Stimulated activated CD4-positive, alpha-beta T cell treated with anti-CD3 and anti-CD28 coated beads, Interleukin-2, amount 100 ng/mL, for 24 hours (primary cell): ENCODE measurements around the gene FJX1.
A peak's percentile ranks its signal among the peaks of the same experiment; 100 is the strongest.

ENCODE experiments used
- DNase-seq, 2 donors: peaks; one replicate each; pipeline ENCODE4 v3.0.0-alpha.2; 2020

Gene FJX1

GRCh38 chr11:35608502-35608901 is 9.8 kb upstream of the FJX1 start:
- no peak for DNase-seq

DNA sequence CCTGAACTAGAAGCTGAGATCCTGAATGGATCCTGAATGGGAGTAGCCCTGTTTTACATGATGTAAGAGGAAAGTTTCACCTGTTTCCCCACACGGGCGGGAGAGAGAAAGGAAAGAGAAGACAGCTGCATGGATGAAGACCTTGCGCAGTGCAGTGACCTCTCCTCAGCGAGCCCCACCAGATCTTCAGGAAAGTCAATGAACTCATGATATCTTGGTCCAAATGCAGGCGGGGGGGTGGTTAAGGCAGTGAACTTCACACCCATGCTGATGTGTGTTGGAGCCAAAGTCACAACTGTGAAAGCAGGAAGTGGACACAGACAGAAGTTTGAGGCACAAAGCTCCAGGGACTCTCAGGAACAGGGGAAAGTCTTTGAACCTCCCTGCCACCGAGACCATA is 8.6 kb upstream of the FJX1 start:
- no peak for DNase-seq

DNA sequence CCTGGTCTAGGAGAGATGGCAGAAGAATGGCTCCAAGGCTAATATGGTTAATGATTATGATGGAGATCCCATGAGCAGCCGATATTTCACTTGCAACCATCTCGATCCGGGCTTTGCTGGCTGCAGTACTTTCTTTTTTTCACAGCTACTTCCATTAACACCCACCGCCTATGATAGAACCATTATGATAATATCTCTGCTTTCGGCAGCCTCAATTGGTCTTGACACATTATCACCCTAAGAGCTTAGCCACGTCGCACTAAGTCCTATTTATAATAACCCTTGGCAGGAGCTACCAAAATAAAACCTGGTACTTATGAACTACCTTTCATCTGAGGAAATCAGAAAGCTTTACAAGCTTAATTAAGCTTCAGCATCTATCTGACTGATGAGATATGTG is 7.6 kb upstream of the FJX1 start:
- DNase-seq: no peak

- no peak for DNase-seq
These were observed 6.5 kb upstream of the FJX1 start for GRCh38 chr11:35611741-35612140.

- no peak for DNase-seq
These were observed 3.2 kb upstream of the FJX1 start for GRCh38 chr11:35614939-35615569.

DNA sequence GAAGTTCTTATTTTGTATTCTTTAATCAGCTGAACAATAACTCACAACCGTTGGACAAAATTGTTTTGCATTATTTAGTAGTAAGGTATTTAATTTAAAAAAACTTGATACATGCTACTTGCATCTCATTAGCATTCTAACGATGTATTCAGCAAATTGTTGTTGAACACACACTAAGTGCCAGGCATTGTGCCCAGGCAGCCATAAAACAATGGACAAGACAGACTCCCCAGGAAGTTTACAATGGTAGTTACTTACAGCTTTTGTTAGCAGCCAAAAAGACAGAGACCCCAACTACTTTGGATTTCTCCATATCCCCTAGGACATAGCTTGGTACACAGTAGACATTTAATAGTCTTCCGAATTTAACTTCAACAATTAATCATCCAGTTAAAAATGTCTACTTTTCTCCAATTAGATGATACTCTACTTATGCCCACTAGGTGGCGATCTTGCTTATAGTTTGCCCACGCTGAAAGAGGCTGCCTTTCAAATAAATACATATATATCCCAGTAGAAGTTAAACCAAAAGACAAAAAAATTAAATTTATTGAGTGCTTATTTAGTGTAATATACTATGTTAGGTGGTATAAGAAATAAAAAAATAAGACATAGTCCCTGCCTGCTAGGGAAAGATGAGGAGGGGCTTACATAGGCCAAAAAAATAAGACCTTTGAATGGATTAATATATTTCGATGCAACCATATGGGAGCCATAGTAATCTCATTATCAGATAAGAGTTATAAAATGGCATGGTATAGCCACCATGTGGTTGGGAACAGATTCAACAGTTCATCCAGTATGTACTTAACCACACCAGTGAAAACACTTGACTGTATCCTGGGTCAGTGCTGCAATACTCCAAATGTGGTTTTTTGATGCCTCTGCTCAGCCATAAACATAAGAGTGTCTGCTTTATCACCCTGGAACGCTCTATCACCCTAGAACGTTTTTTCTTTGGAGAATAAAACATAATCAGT is 2.0 kb upstream of the FJX1 start:
- DNase-seq: no peak

GRCh38 chr11:35617316-35617686 is 959 bp upstream of the FJX1 start:
- DNase-seq: no peak

DNA sequence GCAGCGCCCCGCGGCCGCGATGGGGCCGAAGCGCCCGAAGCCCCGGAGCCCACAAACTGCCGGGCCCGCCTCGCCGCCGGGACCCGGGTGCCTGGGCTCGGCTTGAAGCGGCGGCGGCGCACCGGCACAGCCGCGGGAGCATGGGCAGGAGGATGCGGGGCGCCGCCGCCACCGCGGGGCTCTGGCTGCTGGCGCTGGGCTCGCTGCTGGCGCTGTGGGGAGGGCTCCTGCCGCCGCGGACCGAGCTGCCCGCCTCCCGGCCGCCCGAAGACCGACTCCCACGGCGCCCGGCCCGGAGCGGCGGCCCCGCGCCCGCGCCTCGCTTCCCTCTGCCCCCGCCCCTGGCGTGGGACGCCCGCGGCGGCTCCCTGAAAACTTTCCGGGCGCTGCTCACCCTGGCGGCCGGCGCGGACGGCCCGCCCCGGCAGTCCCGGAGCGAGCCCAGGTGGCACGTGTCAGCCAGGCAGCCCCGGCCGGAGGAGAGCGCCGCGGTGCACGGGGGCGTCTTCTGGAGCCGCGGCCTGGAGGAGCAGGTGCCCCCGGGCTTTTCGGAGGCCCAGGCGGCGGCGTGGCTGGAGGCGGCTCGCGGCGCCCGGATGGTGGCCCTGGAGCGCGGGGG is 346 bp downstream of the FJX1 start:
- peak; percentile 19 to 49 for DNase-seq

DNA sequence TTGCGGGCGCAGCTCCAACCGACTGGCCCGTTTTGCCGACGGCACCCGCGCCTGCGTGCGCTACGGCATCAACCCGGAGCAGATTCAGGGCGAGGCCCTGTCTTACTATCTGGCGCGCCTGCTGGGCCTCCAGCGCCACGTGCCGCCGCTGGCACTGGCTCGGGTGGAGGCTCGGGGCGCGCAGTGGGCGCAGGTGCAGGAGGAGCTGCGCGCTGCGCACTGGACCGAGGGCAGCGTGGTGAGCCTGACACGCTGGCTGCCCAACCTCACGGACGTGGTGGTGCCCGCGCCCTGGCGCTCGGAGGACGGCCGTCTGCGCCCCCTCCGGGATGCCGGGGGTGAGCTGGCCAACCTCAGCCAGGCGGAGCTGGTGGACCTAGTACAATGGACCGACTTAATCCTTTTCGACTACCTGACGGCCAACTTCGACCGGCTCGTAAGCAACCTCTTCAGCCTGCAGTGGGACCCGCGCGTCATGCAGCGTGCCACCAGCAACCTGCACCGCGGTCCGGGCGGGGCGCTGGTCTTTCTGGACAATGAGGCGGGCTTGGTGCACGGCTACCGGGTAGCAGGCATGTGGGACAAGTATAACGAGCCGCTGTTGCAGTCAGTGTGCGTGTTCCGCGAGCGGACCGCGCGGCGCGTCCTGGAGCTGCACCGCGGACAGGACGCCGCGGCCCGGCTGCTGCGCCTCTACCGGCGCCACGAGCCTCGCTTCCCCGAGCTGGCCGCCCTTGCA is 1.0 kb downstream of the FJX1 start:
- DNase-seq: peak; percentile 24 to 36

DNA sequence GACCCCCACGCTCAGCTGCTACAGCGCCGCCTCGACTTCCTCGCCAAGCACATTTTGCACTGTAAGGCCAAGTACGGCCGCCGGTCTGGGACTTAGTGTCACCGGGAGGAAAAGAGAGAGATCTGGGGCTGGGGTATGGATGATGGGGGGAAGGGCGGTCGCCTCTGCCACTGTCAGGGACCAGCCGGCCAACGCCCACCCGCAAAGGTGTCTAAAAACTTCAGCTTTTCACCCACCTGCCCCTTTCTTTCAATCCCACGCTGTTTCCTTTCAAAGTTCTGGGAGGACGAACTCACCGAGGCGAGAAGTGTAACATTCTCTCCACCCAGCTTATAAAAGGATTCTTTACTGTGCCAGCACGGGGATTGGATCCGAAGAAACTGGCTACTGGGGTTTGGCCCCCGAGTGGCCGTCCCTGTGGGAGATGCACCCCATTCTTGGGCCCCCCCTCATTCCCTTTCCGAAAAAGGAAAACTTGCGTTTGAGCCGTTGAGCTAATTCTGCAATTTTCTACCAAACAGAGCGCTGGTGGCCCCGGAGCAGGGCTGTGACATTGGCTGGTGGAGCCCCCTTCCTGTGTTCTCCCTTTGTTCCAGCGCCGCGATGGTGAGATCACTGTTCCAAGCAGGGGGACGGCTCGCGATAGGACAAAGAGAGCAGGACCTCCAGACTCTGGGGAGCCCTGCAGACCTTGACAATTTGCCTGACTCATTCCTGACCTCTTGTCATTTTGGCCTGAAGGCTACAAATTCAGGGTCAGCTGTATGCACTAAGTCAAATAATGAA is 1.8 kb downstream of the FJX1 start:
- peak in 1 of 2 donors; percentile 10 for DNase-seq

DNA sequence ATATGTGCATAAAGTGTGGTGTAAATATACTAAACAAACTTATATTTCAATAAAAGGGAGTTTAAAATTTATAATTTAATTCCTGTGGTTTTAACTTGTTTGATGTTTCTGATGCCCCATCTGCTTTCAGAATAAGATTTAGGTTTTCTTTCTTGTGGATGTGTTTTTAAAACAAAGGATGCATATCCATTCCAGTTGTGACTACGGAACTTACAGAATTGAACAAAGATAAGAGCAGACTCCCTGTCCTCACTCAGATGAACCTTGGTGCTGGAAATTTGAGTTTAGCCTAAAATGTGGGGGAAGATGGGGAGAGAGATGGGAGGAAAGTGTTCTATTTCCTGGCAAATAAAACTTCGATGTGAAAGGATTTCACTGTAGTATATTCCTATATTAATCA is 2.5 kb downstream of the FJX1 start:
- DNase-seq: no peak

- no peak for DNase-seq
These were observed 3.4 kb downstream of the FJX1 start for GRCh38 chr11:35621620-35622019.

DNA sequence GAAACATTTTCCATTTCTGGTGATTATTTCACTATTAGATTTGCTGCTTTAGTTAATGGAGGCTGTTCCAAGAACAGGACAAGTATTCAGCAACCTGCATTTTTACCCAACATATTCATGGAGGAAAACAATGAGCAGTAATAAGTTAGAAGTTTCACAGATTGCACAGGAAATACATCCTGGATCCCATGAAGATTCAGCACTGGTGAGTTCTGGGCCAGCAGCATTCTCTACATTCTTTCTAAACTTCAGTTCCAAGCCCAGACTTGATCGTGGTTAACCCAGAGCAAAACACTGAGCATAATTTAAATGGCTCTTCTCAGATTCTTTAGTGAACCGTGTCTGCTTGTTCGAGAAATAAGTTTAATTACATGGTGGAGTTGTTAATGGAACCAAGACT is 3.8 kb downstream of the FJX1 start:
- no peak for DNase-seq

- DNase-seq: no peak
These were observed 5.4 kb downstream of the FJX1 start for GRCh38 chr11:35623621-35624168.

DNA sequence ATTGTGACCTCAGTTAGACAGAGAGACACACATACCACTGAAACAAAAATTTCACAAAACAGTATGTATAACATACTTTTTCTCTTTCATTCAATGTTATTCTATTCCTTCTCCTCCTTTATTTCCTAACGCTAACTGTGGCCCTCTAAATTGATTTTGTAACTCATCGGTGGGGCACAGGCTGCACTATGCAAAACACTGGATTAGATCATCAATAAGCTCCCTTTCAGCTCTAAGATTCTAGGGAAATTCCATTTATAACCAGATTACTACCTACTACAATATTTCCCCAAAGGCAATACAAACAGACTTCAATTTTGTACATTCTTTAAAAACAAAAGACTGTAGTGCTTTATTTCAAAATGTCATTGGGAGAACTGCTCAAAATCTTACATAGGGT is 6.1 kb downstream of the FJX1 start:
- no peak for DNase-seq

GRCh38 chr11:35624781-35625180 is 6.5 kb downstream of the FJX1 start:
- no peak for DNase-seq

GRCh38 chr11:35626501-35626900 is 8.2 kb downstream of the FJX1 start:
- DNase-seq: no peak

GRCh38 chr11:35629511-35629910 is 11.3 kb downstream of the FJX1 start:
- no peak for DNase-seq

DNA sequence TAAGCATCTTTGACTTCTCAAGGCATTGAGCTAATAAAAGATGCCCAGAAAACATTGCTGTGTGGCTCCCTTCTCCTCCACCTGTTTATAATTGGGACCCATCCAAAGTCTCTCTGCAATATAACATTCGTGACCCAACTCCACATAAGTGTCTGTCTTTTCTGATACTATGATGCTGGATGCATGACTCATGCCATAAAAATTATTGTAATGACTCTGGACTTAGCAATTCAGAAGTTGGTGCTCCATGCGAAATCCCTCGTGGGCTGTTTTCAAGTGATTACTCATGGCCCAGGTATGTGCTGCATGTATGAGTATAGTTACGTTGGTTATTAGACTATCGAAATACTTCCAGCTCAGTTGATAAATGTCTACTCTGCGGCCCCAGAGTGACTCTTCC is 11.7 kb downstream of the FJX1 start:
- no peak for DNase-seq

GRCh38 chr11:35631891-35632290 is 13.6 kb downstream of the FJX1 start:
- DNase-seq: no peak

- no peak for DNase-seq
These were observed 14.0 kb downstream of the FJX1 start for GRCh38 chr11:35632301-35632700.

GRCh38 chr11:35633827-35634423 is 15.7 kb downstream of the FJX1 start:
- DNase-seq: no peak
